Stimulated activated CD4-positive, alpha-beta T cell treated with anti-CD3 and anti-CD28 coated beads, Interleukin-1b, Interleukin-23, amount 100 ng/mL, for 24 hours (primary cell): ENCODE measurements around the gene MOB1B.

Experiments used
- DNase-seq, 4 experiments: peaks; one replicate each; pipeline ENCODE4 v3.0.0-alpha.2; 2020; ENCODE audit warnings: low read depth in 4 of 4, low spot score in 1 of 4

The MOB1B gene

DNA sequence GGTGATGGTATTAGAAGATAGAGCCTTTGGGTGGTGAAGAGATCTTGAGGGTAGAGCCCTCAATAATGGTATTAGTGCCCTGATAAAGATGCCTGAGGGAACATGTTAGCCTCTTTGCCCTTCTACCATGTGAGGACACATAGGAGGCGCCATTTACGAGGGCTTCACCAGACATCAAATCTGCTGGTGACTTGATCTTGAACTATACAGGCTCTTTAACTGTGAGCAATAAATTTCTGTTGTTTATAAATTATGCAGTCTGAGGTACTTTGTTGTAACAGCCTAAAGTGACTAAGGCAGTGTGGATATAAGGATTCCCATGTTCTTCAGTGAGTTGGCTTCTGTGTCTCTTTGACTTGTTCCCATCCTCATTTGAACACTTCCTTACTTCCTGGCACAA, 11.8 kb downstream of the MOB1B start:
- DNase-seq = no peak

DNA sequence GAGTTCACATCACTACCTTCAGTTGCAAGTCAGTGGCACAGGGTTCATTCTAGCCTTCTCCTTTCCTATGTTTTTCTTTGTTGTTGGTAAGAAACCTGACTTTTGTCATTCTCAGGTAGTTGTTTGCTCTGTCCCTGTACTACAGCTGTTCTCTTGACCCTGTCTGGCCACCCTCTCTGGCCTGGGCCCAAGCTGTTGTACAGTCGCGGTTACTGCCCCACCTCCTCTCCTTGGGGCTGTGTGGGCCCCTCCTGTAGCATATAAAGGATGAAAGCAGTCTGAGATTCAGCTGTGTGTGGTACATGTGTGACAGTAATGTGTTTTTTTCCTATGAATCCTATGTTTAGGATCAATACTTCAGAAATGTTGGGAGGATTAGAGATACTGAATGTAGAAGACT, 12.5 kb downstream of the MOB1B start:
- no peak for DNase-seq

DNA sequence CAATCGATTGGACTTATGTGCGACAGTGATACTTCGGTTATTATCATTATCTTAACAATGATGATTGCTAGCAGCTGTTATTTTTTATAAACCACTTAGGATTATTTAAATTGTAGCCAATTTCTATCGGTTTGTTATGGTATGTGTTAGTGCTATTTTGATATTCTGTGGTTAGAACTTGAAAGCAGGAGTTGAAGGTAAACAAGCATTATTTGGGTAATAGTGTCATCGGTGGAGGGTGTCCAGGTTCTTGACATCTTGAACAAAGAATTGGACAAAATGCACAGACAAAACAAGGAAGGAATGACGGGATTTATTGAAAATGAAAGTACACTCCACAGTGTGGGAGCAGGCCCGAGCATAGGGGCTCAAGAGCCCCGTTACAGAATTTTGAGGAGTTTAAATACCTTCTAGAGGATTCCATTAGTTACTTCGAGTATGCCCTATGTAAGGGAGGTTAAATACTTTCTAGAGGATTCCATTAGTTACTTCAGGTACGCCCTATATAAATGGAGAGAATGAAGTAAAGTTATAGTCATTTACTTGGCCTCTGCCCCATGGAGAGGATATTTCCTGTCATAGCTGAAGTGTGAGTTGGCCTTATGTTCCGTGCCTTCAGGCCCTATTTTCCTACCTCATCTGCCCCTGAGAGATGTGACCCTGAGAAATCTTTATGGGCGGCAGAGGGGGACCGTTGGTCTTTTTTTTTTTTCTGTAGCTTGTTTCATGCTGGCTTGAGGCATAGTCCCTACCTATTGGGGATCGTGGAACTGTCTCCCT, 13.1 kb downstream of the MOB1B start:
- DNase-seq = no peak

GRCh38 chr4:70915874-70916559, 13.8 kb downstream of the MOB1B start:
- no peak for DNase-seq

- DNase-seq = no peak
These were observed 18.4 kb downstream of the MOB1B start for GRCh38 chr4:70920592-70920991.

DNA sequence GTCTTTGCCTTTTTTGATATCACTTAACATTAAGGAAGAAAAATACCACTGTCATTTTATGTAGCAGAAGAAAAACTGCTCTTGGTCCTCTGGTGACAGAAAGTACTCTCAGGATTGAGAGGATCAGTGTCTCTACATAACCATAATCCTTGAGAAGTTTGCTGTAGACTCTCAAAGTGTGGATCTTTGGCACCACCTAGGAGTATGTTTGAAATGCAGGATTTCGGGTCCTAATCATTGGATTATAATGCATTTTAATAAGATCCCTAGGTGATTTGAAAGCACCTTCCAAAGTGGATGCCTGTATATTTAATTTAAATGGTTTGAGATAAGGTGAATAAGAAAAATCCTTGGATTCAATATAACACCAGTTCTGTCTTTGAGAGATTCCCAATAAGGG, 23.2 kb downstream of the MOB1B start:
- no peak for DNase-seq

DNA sequence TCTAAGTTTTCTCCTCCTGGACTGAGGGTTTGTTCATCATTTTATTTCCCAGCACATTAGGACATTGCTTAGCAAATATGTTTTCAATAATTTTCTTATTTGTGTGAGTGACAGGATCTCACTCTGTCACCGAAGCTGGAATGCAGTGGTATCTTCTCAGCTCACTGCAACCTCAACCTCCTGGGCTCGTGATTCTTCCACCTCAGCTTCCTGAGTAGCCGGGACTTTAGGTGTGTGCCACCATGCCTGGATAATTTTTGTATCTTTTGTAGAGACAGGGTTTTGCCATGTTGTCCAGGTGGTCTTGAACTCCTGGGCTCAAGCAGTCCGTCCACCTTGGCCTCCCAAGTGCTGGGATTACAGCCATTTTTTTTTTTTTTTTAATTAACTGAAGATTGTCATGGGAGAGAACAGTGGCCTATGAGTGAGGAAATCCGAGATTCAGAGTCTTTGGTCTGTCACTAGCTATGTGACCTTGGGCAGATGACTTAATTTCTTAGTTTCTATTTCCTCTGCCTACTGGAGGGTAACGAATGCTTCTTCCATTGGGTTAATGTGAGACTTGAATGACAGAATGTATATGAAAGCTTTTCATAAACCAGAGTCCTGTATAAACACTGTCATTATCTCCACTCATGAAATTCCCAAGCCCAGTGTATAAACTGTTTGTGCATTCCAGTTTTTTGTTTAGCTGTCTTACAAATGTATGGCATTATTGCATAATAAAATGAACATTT, 23.9 kb downstream of the MOB1B start:
- no peak for DNase-seq

- no peak for DNase-seq
These were observed 25.5 kb downstream of the MOB1B start for GRCh38 chr4:70927502-70928137.

- DNase-seq = no peak
These were observed 28.5 kb downstream of the MOB1B start for GRCh38 chr4:70930530-70931256.

GRCh38 chr4:70931347-70931746, 29.2 kb downstream of the MOB1B start:
- no peak for DNase-seq

DNA sequence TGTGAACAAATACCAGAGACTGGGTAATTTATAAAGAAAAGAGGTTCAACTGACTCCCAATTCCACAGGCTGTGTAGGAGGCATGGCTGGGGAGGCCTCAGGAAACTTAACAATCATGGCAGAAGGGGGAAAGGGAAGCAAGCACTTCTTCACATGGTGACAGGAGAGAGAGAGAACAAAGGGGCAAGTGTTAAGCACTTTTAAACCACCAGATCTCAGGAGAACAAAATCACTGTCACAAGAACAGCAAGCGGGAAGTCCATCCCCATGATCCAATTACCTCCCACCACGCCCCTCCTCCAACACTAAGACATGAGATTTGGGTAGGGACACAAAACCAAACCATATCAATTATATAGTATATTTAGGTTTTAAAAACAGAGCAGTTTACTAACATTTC, 30.8 kb downstream of the MOB1B start:
- no peak for DNase-seq

DNA sequence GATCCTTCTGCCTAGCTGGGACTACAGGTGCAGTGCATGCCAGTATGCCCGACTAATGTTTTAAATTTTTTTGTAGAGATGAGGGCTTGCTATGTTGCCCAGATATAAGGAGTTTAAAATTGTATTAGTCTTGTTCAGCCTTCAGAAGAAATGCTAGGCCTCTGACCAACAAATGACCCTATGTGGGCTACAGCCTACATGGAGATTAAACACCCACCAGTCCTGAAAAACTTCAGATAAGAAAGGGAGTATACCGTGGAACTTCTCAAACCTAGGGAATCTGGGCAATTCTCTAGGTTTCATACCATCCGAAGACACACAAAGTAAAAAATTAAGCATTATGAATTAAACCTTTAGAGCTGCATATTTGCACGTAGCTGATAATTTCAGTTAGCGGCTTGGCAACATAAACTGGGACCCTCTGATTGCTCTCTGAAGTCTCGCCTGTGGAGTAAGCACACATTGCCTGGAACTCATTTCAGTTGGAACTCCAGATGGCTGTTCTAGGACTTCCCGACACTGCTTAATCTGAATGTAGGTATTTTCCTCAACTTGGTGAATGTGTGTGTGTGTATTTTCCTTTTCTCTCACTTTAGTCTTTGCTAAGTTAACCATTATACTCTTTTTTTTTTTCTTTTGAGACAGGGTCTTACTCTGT, 33.0 kb downstream of the MOB1B start:
- no peak for DNase-seq

DNA sequence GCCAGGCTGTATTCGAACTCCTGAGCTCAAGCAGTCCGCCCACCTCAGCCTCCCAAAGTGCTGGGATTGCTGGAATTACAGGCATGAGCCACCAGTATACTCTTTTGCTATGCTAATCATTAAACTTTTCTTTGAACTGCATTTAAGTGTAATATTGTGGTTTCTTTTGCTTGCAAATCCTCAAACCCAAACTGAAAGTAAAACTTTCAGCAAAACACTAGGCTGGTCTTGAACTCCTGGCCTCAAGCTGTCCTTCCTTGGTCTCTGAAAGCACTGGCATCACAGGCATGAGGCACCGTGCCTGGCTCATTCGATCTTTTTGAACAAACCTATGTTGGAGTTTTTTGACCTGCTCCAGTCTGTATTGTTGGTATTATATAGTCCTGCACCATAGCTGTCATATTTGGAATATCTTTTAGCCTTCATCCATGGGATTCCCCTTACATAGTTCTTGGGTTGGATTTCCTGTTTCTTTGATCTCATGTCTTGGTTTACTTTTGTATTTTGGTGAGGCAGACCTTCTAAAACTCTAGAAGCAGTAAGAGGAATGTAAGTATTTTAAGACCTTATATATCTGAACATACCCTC, 34.1 kb downstream of the MOB1B start:
- DNase-seq = no peak

DNA sequence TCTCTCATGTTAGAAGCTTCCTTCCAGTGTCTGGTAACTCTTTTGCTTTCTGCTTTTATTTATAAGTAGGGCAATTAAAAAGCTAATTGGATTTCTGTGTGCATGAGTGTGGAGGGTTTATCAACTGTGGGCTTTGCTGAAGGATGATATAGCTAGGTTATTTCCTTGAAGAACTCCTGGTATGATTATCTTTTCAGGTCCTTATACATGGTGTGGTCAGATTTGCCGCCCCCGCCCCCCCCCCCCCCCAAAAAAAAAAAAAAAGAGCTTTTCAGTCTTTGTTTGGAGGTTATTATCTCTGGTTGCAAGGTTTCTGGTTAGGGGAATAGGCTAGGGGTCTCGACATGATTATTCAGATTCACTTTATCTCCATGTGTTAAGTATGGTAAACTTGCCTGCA, 35.9 kb downstream of the MOB1B start:
- no peak for DNase-seq

DNA sequence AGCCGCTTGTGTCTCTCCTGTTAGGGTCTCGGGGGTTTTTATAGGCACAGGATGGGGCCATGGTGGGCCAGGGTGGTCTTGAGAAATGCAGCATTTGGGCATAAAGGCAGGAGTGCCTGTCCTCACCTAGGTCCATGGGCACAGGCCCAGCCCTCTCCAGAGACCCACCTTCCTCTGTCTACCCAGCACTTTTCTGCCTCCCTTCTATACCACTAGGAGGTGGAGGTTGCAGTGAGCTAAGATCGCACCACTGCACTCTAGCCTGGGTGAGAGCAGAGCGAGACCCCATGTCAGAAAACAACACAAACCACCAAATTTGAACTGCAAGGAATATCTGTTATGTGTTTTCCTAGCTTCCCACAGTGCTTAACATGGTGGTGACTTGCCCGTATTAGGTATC, 38.0 kb downstream of the MOB1B start:
- DNase-seq = no peak

DNA sequence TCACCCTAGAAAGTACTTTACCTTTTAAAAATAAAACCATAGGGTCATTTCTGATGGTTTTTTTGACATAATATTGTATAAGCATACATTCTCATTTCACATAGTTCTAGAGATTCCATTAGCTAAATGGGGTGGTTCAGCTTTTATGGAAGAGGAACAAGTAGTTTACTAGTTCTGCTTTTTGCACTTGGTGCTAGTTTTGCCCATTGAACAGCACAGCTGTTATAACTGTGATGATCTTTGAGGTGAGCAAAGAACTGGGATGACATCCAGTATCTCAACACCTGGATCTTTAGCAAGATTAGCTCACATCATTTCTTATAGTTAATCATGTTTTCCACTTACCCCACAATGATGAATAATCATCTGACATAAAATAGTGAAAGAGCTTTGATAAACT, 40.9 kb downstream of the MOB1B start:
- DNase-seq = no peak

DNA sequence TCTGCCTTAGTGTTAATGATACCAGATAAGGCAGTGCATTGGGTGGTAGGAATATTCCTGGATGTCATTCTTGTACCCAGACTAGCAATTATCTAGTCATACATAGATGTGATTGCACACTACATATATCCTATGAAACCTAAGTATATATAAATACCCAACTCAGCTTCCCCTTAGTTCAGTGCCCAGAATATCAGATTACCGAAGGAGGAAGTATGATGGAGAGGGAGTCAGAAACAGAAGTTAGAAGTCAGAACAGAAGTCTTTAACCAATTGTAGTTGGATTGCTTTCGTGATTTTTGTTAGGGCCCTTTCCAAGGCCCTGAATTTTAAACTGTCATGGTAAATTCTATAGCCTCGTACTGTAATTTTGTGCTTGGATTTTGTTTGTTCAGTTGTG, 42.9 kb downstream of the MOB1B start:
- DNase-seq = no peak

GRCh38 chr4:70945452-70946055, 43.4 kb downstream of the MOB1B start:
- DNase-seq = no peak

- no peak for DNase-seq
These were observed 44.8 kb downstream of the MOB1B start for GRCh38 chr4:70946939-70947338.
